Adrenal gland (tissue), 12 donors: ENCODE results near the gene MAGIX. TPM values are rescaled to one million over a fixed set of nuclear protein-coding genes. Genes with fewer than 3 reads are reported as not detected.
"Not testable (repeated sequence)": the region's sequence is repeated elsewhere in the genome, so short reads cannot be mapped to it uniquely, and the experiment has no call there.

Experiments
- DNase-seq, 7 donors: peaks; one replicate each; pipeline ENCODE4 v3.0.0-alpha.2; 2019 to 2020
- H3K27ac ChIP-seq, 5 donors: fragments of 200-600 bp; sonication (generic) in 4 of 5; 1 replicate in 3 of 5; 2 replicates in 2 of 5; pipeline versions ENCODE4 v1.5.1 to v1.8.0; 2016 to 2020; ENCODE audit warnings: mild to moderate bottlenecking in 1 of 5
- H3K27me3 ChIP-seq: fragments of 200-600 bp; 2 replicates; pipeline ENCODE4 v1.8.0; 2021
- H3K36me3 ChIP-seq, 2 donors: fragments of 200-600 bp; replicated peaks in 1 of 2; 1 replicate in 1 of 2; 2 replicates in 1 of 2; pipeline versions ENCODE4 v1.5.1 to v1.8.0; 2018 to 2022
- H3K4me1 ChIP-seq, 2 donors: fragments of 200-600 bp; replicated peaks in 1 of 2; 1 replicate in 1 of 2; 2 replicates in 1 of 2; pipeline versions ENCODE4 v1.5.1 to v1.8.0; 2018 to 2021
- H3K4me3 ChIP-seq, 4 donors: fragments of 200-600 bp; sonication (generic) in 3 of 4; one replicate each; pipeline ENCODE4 v1.5.1; 2016 to 2018
- H3K9me3 ChIP-seq, 3 donors: fragments of 200-600 bp; sonication (generic) in 1 of 3; replicated peaks in 1 of 3; 1 replicate in 2 of 3; 2 replicates in 1 of 3; pipeline versions ENCODE4 v1.5.1 to v1.8.0; 2016 to 2021
- POLR2A ChIP-seq, 2 donors: fragments of 450-650 bp; IDR thresholded peaks; one replicate each; pipeline ENCODE4 v1.6.1; 2017; ENCODE audit warnings: antibody characterized with exemption in 2 of 2, mild to moderate bottlenecking in 2 of 2, moderate library complexity in 1 of 2
- WGBS, 4 donors: extraction: QIAGEN DNeasy Blood & Tissue Kit in 2 of 4; methylation state at CpG; one replicate each; pipeline versions ENCODE4 v1.1.5 to v1.1.7; 2013 to 2017; 5-methylcytosine and 5-hydroxymethylcytosine counted together
- intact Hi-C, 2 donors: fragments of 100-400 bp; cut with DNase I; formaldehyde crosslinking; loops; one replicate each; pipeline versions ENCODE4 v1.14.1 to v1.15.0; 2022 to 2023
- polyA plus RNA-seq, 3 donors: library from polyadenylated mRNA; stranded (reverse); fragments of 200-250 nt in 2 of 3; fragments of 350-450 nt in 1 of 3; fragmentation: Illumina TruSeq in 1 of 3; extraction: RNeasy Lipid Tissue Mini Kit (QIAGEN cat#74804) in 1 of 3; gene quantifications; one replicate each; pipeline ENCODE4 v1.2.3, GENCODE V29; 2013 to 2014
- total RNA-seq, 9 donors: library from RNA; depleted of rRNA in 4 of 9; stranded (reverse); fragments of >200 nt in 4 of 9; fragments of 120-200 nt in 1 of 9; fragmentation: NEBNext Ultra II Directional in 1 of 9; extraction: Animal tissue kit (Norgen Biotek cat#: 25700) in 1 of 9; gene quantifications; one replicate each; pipeline versions ENCODE4 v1.1.0 to v1.2.4, GENCODE V29; 2013 to 2023
- TF ChIP-seq, protein P1 (sequence below), 6 experiments: fragments of 450-650 bp in 4 of 6; fragments of 200-600 bp in 2 of 6; sonication (generic) in 1 of 6; IDR thresholded peaks; 1 replicate in 5 of 6; 2 replicates in 1 of 6; pipeline versions ENCODE4 v1.5.1 to v1.8.0; 2016 to 2021; ENCODE audit warnings: antibody characterized with exemption in 6 of 6, mild to moderate bottlenecking in 2 of 6, moderate library complexity in 1 of 6
- donor health status: healthy with polysubstance abuse.
- donor health status: Bipolar disorder and iron deficiency.
- donor health status: DM: yes; HTN: yes; CAD: no.
- donor health status: DM: no; HTN: no; CAD: no.
- donor health status: DM: no; HTN: no; CAD: no.
- donor health status: DM: yes; HTN: yes; CAD: no.

The MAGIX gene
- total and polyA plus RNA-seq, 12 donors: 0.59 to 16.2 (median 3.2) TPM

DNA sequence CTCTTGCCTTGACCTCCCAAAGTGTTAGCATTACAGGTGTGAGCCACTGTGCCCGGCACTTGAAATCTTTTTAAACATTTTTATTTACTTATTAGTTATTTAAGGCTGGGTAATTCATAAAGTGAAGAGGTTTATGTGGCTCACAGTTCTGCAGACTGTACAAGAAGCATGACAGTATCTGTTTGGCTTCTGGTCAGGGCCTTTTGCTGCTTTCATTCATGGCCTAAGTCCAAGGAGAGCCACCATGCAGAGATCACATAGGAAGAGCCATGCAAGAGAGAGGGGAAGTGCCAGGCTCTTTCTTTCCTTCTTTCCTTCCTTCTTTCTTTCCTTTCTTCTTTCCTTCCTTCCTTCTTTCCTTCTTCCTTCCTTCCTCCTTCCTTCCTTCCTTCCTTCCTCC is 28.8 kb upstream of the MAGIX start:
- no peaks in the 10 kb centered on the region for H3K36me3 ChIP-seq
- DNase-seq: peak in 1 of 7 donors; percentile 12
- no peak overlapping the region for H3K4me3 ChIP-seq
- TF ChIP-seq POLR2A (IDR thresholded peaks at IDR 0.05): no peak
- TF ChIP-seq, protein P1, sequence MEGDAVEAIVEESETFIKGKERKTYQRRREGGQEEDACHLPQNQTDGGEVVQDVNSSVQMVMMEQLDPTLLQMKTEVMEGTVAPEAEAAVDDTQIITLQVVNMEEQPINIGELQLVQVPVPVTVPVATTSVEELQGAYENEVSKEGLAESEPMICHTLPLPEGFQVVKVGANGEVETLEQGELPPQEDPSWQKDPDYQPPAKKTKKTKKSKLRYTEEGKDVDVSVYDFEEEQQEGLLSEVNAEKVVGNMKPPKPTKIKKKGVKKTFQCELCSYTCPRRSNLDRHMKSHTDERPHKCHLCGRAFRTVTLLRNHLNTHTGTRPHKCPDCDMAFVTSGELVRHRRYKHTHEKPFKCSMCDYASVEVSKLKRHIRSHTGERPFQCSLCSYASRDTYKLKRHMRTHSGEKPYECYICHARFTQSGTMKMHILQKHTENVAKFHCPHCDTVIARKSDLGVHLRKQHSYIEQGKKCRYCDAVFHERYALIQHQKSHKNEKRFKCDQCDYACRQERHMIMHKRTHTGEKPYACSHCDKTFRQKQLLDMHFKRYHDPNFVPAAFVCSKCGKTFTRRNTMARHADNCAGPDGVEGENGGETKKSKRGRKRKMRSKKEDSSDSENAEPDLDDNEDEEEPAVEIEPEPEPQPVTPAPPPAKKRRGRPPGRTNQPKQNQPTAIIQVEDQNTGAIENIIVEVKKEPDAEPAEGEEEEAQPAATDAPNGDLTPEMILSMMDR (IDR thresholded peaks at IDR 0.05): no peak
- WGBS, 4 donors: 81 to 90% (median 85%) methylated on average over 1 of the region's 1 CpG
- no peaks in the 10 kb centered on the region for H3K27me3 ChIP-seq
- intact Hi-C loops: no loop called here
- no peak overlapping the region for H3K27ac ChIP-seq
- H3K9me3 ChIP-seq: no peaks in the 10 kb centered on the region
- H3K4me1 ChIP-seq: no peaks in the 10 kb centered on the region

DNA sequence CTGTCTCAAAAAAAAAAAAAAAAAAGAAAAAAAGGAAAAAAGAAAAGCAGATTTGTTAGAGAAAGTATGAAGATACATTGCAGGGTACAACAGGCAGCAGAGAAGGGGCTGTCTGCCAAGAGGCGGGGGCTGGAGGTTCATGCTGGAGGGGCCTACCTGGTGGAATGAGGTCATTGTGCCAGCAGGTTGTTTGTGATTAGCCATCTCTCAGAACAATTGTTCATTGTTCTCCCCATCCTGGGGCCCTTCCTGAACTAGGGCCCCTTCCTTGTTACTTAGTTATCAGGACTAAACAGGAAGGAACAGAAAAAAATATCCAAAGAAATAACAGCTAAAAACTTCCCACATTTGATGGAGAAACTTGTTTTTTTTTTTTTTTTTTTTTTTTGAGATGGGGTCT is 25.1 kb upstream of the MAGIX start:
- DNase-seq: no peak
- H3K4me1 ChIP-seq: no peaks in the 10 kb centered on the region
- H3K27ac ChIP-seq: no peak overlapping the region
- 79 to 93% (median 89%) methylated on average over 1 of the region's 1 CpG for WGBS, 4 donors
- H3K27me3 ChIP-seq: no peaks in the 10 kb centered on the region
- H3K9me3 ChIP-seq: no peaks in the 10 kb centered on the region
- no peaks in the 10 kb centered on the region for H3K36me3 ChIP-seq
- no peak for TF ChIP-seq POLR2A (IDR thresholded peaks at IDR 0.05)
- TF ChIP-seq, protein P1 (IDR thresholded peaks at IDR 0.05): no peak
- intact Hi-C loops: no loop called here
- no peak overlapping the region for H3K4me3 ChIP-seq

DNA sequence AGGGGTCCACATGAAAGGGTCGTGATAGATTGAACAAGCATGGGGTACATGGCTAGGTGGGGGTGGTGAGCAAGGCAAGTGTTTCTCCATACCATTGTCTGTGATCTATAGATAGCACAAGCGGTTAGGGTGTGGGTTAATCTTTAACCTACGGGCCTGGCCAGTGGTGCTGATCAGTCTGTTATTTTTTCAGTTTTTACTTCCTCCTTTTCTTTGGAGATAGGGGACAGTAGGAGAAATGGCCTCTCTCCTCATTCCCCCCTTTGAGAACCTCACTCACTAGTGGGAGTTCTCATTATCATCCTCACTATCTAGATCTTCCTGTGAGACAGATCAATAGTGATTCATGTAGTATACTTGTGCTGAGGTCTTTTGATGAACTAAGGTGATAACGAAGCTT is 22.8 kb upstream of the MAGIX start:
- Histone ChIP-seq H3K27ac (no peak overlapping the region), H3K9me3 (no peaks in the 10 kb centered on the region), H3K4me3 (no peak overlapping the region), H3K36me3 (no peaks in the 10 kb centered on the region), H3K27me3 (no peaks in the 10 kb centered on the region), H3K4me1 (no peaks in the 10 kb centered on the region)
- 73 to 93% (median 89%) methylated on average over 4 of the region's 4 CpGs for WGBS, 4 donors
- intact Hi-C loops: no loop called here
- TF ChIP-seq POLR2A (IDR thresholded peaks at IDR 0.05): no peak
- TF ChIP-seq, protein P1 (IDR thresholded peaks at IDR 0.05): no peak
- DNase-seq: no peak

DNA sequence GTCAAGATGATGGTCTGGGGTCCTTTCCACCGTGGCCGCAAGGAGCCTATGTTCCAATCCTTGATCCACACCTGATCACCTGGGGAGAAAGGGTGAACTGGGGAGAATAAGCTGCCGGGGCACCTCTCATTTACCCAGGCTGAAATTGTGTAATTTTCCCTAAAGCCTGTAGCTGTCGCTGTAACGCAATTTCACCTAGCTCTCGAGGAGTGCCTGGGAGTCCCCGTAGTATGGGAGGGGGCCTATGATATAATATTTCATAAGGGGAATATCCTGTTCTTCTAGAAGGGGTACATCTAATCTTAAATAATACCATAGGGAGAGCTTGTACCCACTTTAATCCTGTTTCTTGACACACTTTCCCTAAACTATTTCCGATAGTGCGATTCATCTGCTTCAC is 20.3 kb upstream of the MAGIX start:
- intact Hi-C loops, H3K9me3 ChIP-seq, H3K4me3 ChIP-seq, H3K36me3 ChIP-seq, H3K27me3 ChIP-seq, DNase-seq, H3K4me1 ChIP-seq, H3K27ac ChIP-seq: not testable (repeated sequence)
- WGBS, 4 donors: 38 to 73% (median 44%) methylated on average over 3 to 9 of the region's 9 CpGs
- TF ChIP-seq, protein P1 (IDR thresholded peaks at IDR 0.05): peak; percentile 13 to 44 (median 30)

DNA sequence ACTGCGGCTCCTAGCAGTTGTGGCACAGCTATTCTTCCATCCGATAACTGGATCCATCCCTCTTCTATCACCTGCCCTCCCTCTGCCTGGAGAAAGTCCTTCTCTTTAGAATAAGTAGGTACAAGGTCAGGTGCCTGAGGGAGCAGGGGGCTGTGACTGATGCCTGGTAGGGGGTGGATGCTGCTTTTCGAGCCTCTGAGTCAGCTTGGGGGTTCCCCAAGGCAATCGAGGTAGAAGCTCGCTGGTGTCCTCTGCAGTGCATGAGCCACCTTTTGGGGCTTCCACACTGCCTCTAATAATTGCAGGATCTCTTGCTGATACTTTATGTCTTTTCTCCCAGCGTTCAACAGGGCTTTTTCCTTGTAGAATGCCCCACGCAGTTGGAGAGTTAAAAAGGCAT is 19.4 kb upstream of the MAGIX start:
- H3K4me3 ChIP-seq, H3K27ac ChIP-seq, intact Hi-C loops, H3K4me1 ChIP-seq, DNase-seq, H3K27me3 ChIP-seq, H3K36me3 ChIP-seq, H3K9me3 ChIP-seq: not testable (repeated sequence)
- WGBS, 4 donors: 76 to 86% (median 82%) methylated on average over 1 to 7 of the region's 7 CpGs
